22Rv1 (cell line): ENCODE data around the gene NDUFS8.

ENCODE experiments used
- ZFX ChIP-seq: fragments of 450-650 bp; IDR thresholded peaks from 2 replicates; pipeline ENCODE4 v1.6.1; 2017; ENCODE audit warnings: antibody characterized with exemption, borderline replicate concordance
- TF ChIP-seq, protein P1 (sequence below): fragments of 450-650 bp; IDR thresholded peaks from 2 replicates; pipeline ENCODE4 v1.5.1; 2017; ENCODE audit warnings: mild to moderate bottlenecking

GRCh38 chr11:68021167-68021787 lies 9.2 kb upstream of the NDUFS8 start:
- TF ChIP-seq, protein P1, sequence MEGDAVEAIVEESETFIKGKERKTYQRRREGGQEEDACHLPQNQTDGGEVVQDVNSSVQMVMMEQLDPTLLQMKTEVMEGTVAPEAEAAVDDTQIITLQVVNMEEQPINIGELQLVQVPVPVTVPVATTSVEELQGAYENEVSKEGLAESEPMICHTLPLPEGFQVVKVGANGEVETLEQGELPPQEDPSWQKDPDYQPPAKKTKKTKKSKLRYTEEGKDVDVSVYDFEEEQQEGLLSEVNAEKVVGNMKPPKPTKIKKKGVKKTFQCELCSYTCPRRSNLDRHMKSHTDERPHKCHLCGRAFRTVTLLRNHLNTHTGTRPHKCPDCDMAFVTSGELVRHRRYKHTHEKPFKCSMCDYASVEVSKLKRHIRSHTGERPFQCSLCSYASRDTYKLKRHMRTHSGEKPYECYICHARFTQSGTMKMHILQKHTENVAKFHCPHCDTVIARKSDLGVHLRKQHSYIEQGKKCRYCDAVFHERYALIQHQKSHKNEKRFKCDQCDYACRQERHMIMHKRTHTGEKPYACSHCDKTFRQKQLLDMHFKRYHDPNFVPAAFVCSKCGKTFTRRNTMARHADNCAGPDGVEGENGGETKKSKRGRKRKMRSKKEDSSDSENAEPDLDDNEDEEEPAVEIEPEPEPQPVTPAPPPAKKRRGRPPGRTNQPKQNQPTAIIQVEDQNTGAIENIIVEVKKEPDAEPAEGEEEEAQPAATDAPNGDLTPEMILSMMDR, result peak; percentile 53
- no peak for TF ChIP-seq ZFX
